ENCODE data around the gene CRACDL.
A peak's percentile ranks its signal among the peaks of the same experiment; 100 is the strongest.

The CRACDL gene

DNA sequence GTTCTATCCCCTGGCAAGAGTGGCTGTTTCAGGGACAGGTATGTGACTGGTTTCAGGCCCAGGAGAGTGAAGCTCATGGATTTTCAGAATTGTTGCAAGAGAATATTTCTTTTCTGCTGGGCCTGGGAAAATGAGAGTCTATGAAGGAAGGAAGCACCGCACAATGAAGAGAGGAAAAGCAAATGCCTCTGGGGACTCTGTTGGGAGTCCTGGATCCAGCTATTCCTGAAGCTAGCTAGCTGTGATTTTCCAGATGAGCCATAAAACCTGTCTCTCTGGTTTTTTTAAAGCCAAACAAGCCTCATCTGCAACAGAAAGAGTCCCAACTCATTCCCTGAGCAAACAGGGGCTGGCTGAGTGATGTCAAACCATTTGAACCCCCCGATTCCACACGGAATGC, 53.7 kb downstream of the CRACDL start:
- no peak for ATAC-seq
- no peak for TF ChIP-seq ZNF8 (CRISPR knock-in tag; IDR thresholded peaks at IDR 0.05)
- no peak for TF ChIP-seq ARNTL (CRISPR knock-in tag; IDR thresholded peaks at IDR 0.05; ENCODE audit: borderline replicate concordance, low read depth)
- no peak for TF ChIP-seq RARB (CRISPR knock-in tag; IDR thresholded peaks at IDR 0.05)
- TF ChIP-seq PPARA (CRISPR knock-in tag; IDR thresholded peaks at IDR 0.05; ENCODE audit: borderline replicate concordance) = no peak

DNA sequence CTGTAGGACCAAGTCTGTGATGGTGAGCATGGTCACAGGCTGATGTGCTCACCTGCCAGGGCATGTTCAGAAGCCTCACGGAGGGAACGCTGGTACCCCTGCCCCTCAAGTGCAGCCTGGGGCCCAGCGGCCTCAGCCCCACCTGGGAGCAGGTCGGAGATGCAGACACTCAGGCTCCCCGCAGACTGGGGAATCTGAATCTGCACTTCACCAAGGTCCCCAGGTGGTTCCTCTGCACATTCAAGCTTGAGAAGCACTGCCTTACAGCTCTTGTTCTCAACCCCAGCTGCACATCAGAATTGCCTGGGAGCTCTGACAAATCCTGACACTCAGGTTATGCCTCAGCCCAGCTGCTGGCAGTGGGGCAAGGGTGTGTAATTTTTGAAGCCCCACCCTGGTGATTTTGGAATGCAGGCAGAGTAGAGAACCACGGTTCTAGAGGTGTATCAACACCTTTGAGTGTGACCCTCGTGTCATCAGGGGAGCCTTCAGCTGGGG, 54.8 kb downstream of the CRACDL start:
- no peak for ATAC-seq
- TF ChIP-seq TOX (CRISPR knock-in tag; IDR thresholded peaks at IDR 0.05; ENCODE audit: borderline replicate concordance) = no peak
- TF ChIP-seq SNAI2 (CRISPR knock-in tag; IDR thresholded peaks at IDR 0.05) = no peak
- TF ChIP-seq, protein P1, sequence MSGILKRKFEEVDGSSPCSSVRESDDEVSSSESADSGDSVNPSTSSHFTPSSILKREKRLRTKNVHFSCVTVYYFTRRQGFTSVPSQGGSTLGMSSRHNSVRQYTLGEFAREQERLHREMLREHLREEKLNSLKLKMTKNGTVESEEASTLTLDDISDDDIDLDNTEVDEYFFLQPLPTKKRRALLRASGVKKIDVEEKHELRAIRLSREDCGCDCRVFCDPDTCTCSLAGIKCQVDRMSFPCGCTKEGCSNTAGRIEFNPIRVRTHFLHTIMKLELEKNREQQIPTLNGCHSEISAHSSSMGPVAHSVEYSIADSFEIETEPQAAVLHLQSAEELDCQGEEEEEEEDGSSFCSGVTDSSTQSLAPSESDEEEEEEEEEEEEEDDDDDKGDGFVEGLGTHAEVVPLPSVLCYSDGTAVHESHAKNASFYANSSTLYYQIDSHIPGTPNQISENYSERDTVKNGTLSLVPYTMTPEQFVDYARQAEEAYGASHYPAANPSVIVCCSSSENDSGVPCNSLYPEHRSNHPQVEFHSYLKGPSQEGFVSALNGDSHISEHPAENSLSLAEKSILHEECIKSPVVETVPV (CRISPR knock-in tag; IDR thresholded peaks at IDR 0.05) = no peak
- TF ChIP-seq OSR1 (CRISPR knock-in tag; IDR thresholded peaks at IDR 0.05) = no peak
- TF ChIP-seq ESRRG (CRISPR knock-in tag; IDR thresholded peaks at IDR 0.05) = no peak
- no peak for TF ChIP-seq RARB (CRISPR knock-in tag; IDR thresholded peaks at IDR 0.05)
- TF ChIP-seq TCF4 (CRISPR knock-in tag; IDR thresholded peaks at IDR 0.05; ENCODE audit: borderline replicate concordance) = no peak
- no peak for TF ChIP-seq PPARA (CRISPR knock-in tag; IDR thresholded peaks at IDR 0.05; ENCODE audit: borderline replicate concordance)
- no peak for TF ChIP-seq ZFP3 (CRISPR knock-in tag; IDR thresholded peaks at IDR 0.05)
- no peak for TF ChIP-seq ZNF8 (CRISPR knock-in tag; IDR thresholded peaks at IDR 0.05)
- TF ChIP-seq, protein P2, sequence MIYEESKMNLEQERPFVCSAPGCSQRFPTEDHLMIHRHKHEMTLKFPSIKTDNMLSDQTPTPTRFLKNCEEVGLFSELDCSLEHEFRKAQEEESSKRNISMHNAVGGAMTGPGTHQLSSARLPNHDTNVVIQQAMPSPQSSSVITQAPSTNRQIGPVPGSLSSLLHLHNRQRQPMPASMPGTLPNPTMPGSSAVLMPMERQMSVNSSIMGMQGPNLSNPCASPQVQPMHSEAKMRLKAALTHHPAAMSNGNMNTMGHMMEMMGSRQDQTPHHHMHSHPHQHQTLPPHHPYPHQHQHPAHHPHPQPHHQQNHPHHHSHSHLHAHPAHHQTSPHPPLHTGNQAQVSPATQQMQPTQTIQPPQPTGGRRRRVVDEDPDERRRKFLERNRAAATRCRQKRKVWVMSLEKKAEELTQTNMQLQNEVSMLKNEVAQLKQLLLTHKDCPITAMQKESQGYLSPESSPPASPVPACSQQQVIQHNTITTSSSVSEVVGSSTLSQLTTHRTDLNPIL (CRISPR knock-in tag; IDR thresholded peaks at IDR 0.05; ENCODE audit: low read depth) = no peak
- TF ChIP-seq ZNF565 (CRISPR knock-in tag; conservative IDR thresholded peaks at IDR 0.05; ENCODE audit: low read depth) = no peak
- TF ChIP-seq, protein P3, sequence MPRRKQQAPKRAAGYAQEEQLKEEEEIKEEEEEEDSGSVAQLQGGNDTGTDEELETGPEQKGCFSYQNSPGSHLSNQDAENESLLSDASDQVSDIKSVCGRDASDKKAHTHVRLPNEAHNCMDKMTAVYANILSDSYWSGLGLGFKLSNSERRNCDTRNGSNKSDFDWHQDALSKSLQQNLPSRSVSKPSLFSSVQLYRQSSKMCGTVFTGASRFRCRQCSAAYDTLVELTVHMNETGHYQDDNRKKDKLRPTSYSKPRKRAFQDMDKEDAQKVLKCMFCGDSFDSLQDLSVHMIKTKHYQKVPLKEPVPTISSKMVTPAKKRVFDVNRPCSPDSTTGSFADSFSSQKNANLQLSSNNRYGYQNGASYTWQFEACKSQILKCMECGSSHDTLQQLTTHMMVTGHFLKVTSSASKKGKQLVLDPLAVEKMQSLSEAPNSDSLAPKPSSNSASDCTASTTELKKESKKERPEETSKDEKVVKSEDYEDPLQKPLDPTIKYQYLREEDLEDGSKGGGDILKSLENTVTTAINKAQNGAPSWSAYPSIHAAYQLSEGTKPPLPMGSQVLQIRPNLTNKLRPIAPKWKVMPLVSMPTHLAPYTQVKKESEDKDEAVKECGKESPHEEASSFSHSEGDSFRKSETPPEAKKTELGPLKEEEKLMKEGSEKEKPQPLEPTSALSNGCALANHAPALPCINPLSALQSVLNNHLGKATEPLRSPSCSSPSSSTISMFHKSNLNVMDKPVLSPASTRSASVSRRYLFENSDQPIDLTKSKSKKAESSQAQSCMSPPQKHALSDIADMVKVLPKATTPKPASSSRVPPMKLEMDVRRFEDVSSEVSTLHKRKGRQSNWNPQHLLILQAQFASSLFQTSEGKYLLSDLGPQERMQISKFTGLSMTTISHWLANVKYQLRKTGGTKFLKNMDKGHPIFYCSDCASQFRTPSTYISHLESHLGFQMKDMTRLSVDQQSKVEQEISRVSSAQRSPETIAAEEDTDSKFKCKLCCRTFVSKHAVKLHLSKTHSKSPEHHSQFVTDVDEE (CRISPR knock-in tag; IDR thresholded peaks at IDR 0.05) = no peak
- TF ChIP-seq, protein P4, sequence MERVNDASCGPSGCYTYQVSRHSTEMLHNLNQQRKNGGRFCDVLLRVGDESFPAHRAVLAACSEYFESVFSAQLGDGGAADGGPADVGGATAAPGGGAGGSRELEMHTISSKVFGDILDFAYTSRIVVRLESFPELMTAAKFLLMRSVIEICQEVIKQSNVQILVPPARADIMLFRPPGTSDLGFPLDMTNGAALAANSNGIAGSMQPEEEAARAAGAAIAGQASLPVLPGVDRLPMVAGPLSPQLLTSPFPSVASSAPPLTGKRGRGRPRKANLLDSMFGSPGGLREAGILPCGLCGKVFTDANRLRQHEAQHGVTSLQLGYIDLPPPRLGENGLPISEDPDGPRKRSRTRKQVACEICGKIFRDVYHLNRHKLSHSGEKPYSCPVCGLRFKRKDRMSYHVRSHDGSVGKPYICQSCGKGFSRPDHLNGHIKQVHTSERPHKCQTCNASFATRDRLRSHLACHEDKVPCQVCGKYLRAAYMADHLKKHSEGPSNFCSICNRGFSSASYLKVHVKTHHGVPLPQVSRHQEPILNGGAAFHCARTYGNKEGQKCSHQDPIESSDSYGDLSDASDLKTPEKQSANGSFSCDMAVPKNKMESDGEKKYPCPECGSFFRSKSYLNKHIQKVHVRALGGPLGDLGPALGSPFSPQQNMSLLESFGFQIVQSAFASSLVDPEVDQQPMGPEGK (CRISPR knock-in tag; IDR thresholded peaks at IDR 0.05; ENCODE audit: borderline replicate concordance) = no peak
- TF ChIP-seq ZC3H10 (CRISPR knock-in tag; IDR thresholded peaks at IDR 0.05) = no peak
- TF ChIP-seq, protein P5, sequence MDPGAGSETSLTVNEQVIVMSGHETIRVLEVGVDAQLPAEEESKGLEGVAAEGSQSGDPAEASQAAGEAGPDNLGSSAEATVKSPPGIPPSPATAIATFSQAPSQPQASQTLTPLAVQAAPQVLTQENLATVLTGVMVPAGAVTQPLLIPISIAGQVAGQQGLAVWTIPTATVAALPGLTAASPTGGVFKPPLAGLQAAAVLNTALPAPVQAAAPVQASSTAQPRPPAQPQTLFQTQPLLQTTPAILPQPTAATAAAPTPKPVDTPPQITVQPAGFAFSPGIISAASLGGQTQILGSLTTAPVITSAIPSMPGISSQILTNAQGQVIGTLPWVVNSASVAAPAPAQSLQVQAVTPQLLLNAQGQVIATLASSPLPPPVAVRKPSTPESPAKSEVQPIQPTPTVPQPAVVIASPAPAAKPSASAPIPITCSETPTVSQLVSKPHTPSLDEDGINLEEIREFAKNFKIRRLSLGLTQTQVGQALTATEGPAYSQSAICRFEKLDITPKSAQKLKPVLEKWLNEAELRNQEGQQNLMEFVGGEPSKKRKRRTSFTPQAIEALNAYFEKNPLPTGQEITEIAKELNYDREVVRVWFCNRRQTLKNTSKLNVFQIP (CRISPR knock-in tag; IDR thresholded peaks at IDR 0.05; ENCODE audit: borderline replicate concordance, low read depth) = no peak
- TF ChIP-seq ZNF70 (CRISPR knock-in tag; IDR thresholded peaks at IDR 0.05) = no peak

DNA sequence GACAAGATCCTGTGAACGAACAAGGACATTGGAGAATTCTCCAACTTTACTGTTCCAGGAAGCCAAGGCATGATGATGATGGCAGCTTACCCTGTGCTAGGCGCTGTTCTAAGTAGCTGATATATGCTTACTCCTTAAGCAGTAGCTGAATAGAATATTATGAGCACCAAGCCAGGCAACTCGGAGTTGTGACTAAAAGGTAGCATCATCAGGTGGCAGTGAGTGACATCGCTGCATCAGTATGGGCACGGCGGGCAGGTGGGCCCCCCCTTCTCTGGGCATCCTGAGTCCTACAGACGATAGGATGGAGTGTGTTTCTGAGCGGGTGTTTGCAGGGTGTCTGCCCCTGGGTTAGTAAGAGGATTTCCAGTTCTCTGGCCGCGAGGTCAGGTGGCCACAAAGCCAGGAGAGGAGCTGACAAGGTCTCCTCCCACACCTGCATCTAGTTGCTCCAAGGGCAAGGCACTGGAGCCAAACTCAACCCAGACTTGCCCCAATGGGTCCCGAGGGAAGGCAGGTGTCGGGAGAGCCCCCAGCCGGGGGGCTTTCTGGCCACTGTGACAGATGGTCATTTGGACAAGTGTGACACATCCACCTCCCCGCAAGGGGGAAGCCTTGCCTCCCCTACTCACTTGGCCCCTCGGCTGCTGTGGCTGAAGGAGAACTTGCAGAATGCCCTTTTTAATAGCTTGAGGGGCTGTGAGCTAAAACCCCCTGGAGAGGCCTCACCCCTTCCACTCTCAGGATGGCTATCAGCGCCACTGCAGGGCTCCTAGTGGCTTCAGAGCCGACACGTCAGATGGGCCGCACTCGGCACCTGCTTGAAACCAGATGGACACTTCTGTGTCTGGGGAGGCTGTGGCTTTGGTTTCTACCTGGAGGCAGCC, 55.5 kb downstream of the CRACDL start:
- peak; percentile 31; the same call in 1 of the 3 replicates for ATAC-seq
- TF ChIP-seq ZFP3 (CRISPR knock-in tag; IDR thresholded peaks at IDR 0.05) (no peak), OSR1 (CRISPR knock-in tag; IDR thresholded peaks at IDR 0.05) (no peak), ESRRG (CRISPR knock-in tag; IDR thresholded peaks at IDR 0.05) (no peak), ARNTL (CRISPR knock-in tag; IDR thresholded peaks at IDR 0.05; ENCODE audit: borderline replicate concordance, low read depth) (no peak), RARB (CRISPR knock-in tag; IDR thresholded peaks at IDR 0.05) (no peak), ZNF8 (CRISPR knock-in tag; IDR thresholded peaks at IDR 0.05) (no peak), ISL1 (CRISPR knock-in tag; IDR thresholded peaks at IDR 0.05) (no peak), ZNF565 (CRISPR knock-in tag; conservative IDR thresholded peaks at IDR 0.05; ENCODE audit: low read depth) (no peak), GLIS3 (CRISPR knock-in tag; IDR thresholded peaks at IDR 0.05) (no peak)
- TF ChIP-seq, protein P4 (CRISPR knock-in tag; IDR thresholded peaks at IDR 0.05; ENCODE audit: borderline replicate concordance) = no peak
- TF ChIP-seq, protein P5 (CRISPR knock-in tag; IDR thresholded peaks at IDR 0.05; ENCODE audit: borderline replicate concordance, low read depth) = no peak
- TF ChIP-seq, protein P2 (CRISPR knock-in tag; IDR thresholded peaks at IDR 0.05; ENCODE audit: low read depth) = no peak

Measured in SK-N-SH treated with all-trans-retinoic acid at 6 μM for 48 hours (cell line).